ENCODE results near the gene TTR. TPM values are rescaled to one million over a fixed set of nuclear protein-coding genes. Genes with fewer than 3 reads are reported as not detected.

Gene TTR
- total and polyA plus RNA-seq, 2 of the 4 experiments (the other 2 are of a cell fraction), result not detected

DNA sequence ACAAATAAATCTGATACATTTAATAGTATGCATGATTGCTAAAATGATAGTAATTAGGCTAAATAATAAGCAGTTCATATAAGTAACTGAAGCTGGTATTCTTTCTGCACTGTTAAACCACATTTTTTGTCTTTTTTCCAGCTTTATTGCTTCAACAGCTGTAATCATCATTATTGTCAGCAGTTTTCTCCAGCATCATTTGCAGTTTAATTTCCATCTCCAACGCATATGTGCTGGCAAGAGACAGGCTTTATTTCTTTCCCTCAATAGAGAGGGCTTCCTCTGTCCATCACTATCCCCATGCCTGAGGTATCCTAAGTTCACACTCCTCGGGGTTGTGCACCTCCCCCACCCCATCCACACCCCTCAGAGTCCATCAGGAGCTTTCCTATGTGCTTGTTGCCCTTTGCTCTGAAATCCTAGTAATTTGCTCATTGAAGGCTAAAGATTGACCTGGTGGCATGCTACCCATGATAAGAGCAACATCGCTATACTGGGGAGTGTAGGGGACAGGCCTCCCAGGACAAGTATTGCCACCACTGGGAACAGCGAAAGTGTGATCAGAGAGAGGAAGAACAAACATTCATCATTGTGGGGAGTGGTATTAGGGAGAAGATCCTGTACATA, 55.6 kb downstream of the TTR start:
- Histone ChIP-seq H3K36me3 (ENCODE audit: control insufficient read depth, insufficient read depth, low read length) (no peaks in the 10 kb centered on the region), H2BK15ac (ENCODE audit: low read depth, low read length) (no peak overlapping the region), H3K14ac (replicated peaks; ENCODE audit: low read depth, low read length) (no peak overlapping the region), H3K79me1 (ENCODE audit: low read depth in 1 of 2, low read length in 2 of 2) (no peaks in the 10 kb centered on the region), H3K27ac (ENCODE audit: insufficient read depth, low read length) (no peak overlapping the region), H3K9me3 (ENCODE audit: control insufficient read depth, insufficient read depth, low read length) (no peaks in the 10 kb centered on the region), H2AFZ (replicated peaks; ENCODE audit: low read length, poor library complexity) (no peak overlapping the region), H3K9me1 (ENCODE audit: insufficient read depth, low read length) (no peaks in the 10 kb centered on the region), H3K4ac (ENCODE audit: low read depth, low read length) (no peak overlapping the region), H3K18ac (ENCODE audit: low read depth, low read length) (no peak overlapping the region), H4K20me1 (ENCODE audit: insufficient read depth, low read length) (no peaks in the 10 kb centered on the region), H3K4me1 (ENCODE audit: control insufficient read depth, insufficient read depth, low read length) (no peaks in the 10 kb centered on the region), H3K56ac (ENCODE audit: extremely low read depth, insufficient read depth, low read length) (no peak overlapping the region), H3K4me2 (ENCODE audit: low read depth, low read length) (no peak overlapping the region), H3K4me3 (ENCODE audit: insufficient read depth, low read depth, low read length) (no peak overlapping the region), H2AK9ac (replicated peaks; ENCODE audit: low read depth, low read length, poor library complexity) (no peak overlapping the region), H2BK20ac (ENCODE audit: low read depth, low read length) (no peak overlapping the region), H3K9ac (ENCODE audit: low read depth, low read length) (no peak overlapping the region), H3K23ac (ENCODE audit: low read depth, low read length) (no peak overlapping the region), H4K8ac (ENCODE audit: low read depth in 2 of 2, low read length in 2 of 2) (no peak overlapping the region), H2BK5ac (ENCODE audit: low read depth, low read length, poor library complexity, severe bottlenecking) (no peak overlapping the region), H4K5ac (ENCODE audit: low read depth, low read length) (no peak overlapping the region), H2AK5ac (ENCODE audit: low read depth, low read length) (no peak overlapping the region), H4K91ac (ENCODE audit: insufficient read depth, low read depth, low read length) (no peak overlapping the region), H3K27me3 (ENCODE audit: control insufficient read depth, insufficient read depth, low read length) (no peaks in the 10 kb centered on the region), H2BK120ac (ENCODE audit: low read depth, low read length) (no peak overlapping the region)
- CTCF ChIA-PET, result no interaction called here
- in situ Hi-C loops (cut with MboI; ENCODE audit: low sequenced_read_pairs) (no loop called here), dilution Hi-C loops (cut with HindIII; ENCODE audit: low sequenced_read_pairs, unreplicated experiment) (no loop called here), intact Hi-C loops (cut with micrococcal nuclease) (no loop called here)
- ATAC-seq (ENCODE audit: low read depth), result no peak
- no peak for TF ChIP-seq RFX5 (IDR thresholded peaks at IDR 0.05; ENCODE audit: low read depth, low read length)
- TF ChIP-seq RAD21 (IDR thresholded peaks at IDR 0.05; ENCODE audit: low read length), result no peak
- TF ChIP-seq CEBPB (IDR thresholded peaks at IDR 0.05; ENCODE audit: low read depth, low read length), result no peak
- no peak for TF ChIP-seq BHLHE40 (IDR thresholded peaks at IDR 0.05; ENCODE audit: low read depth, low read length)
- no peak for TF ChIP-seq CHD1 (IDR thresholded peaks at IDR 0.05; ENCODE audit: low read depth, low read length)
- TF ChIP-seq, protein P1, sequence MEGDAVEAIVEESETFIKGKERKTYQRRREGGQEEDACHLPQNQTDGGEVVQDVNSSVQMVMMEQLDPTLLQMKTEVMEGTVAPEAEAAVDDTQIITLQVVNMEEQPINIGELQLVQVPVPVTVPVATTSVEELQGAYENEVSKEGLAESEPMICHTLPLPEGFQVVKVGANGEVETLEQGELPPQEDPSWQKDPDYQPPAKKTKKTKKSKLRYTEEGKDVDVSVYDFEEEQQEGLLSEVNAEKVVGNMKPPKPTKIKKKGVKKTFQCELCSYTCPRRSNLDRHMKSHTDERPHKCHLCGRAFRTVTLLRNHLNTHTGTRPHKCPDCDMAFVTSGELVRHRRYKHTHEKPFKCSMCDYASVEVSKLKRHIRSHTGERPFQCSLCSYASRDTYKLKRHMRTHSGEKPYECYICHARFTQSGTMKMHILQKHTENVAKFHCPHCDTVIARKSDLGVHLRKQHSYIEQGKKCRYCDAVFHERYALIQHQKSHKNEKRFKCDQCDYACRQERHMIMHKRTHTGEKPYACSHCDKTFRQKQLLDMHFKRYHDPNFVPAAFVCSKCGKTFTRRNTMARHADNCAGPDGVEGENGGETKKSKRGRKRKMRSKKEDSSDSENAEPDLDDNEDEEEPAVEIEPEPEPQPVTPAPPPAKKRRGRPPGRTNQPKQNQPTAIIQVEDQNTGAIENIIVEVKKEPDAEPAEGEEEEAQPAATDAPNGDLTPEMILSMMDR (conservative IDR thresholded peaks at IDR 0.05; ENCODE audit: low read depth, low read length), result no peak
- TF ChIP-seq RCOR1 (IDR thresholded peaks at IDR 0.05; ENCODE audit: insufficient replicate concordance, low read length), result no peak
- no peak for TF ChIP-seq USF2 (IDR thresholded peaks at IDR 0.05; ENCODE audit: low read depth, low read length)
- no peak for TF ChIP-seq POLR2A (IDR thresholded peaks at IDR 0.05; ENCODE audit: low read depth, low read length)
- TF ChIP-seq MAZ (IDR thresholded peaks at IDR 0.05; ENCODE audit: borderline replicate concordance, low read depth, low read length), result no peak
- TF ChIP-seq SMC3 (IDR thresholded peaks at IDR 0.05; ENCODE audit: low read depth, low read length), result no peak
- no peak for TF ChIP-seq MAFK (IDR thresholded peaks at IDR 0.05; ENCODE audit: low read depth, low read length)
- no peak for TF ChIP-seq NFE2L2 (IDR thresholded peaks at IDR 0.05; ENCODE audit: low read depth, low read length)
- TF ChIP-seq, protein P2, sequence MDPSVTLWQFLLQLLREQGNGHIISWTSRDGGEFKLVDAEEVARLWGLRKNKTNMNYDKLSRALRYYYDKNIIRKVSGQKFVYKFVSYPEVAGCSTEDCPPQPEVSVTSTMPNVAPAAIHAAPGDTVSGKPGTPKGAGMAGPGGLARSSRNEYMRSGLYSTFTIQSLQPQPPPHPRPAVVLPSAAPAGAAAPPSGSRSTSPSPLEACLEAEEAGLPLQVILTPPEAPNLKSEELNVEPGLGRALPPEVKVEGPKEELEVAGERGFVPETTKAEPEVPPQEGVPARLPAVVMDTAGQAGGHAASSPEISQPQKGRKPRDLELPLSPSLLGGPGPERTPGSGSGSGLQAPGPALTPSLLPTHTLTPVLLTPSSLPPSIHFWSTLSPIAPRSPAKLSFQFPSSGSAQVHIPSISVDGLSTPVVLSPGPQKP (IDR thresholded peaks at IDR 0.05; ENCODE audit: borderline replicate concordance, low read depth, low read length), result no peak
- TF ChIP-seq FOS (IDR thresholded peaks at IDR 0.05; ENCODE audit: low read depth, low read length), result no peak
- no TSS peak for BruUV-seq (replicated peaks)
- POLR2A ChIA-PET (ENCODE audit: unreplicated experiment), result no interaction called here
- WGBS, 2 experiments (ENCODE audit: extremely low coverage in 2 of 2, insufficient read length in 1 of 2), result 75% methylated on average over 1 of the region's 4 CpGs; no CpG with 5 or more reads in 1 of the 2 experiments
- DNase-seq, result no peak
